CD14-positive monocyte (primary cell): ENCODE measurements around the gene SLC39A7. TPM values are rescaled to one million over a fixed set of nuclear protein-coding genes. Genes with fewer than 3 reads are reported as not detected.

Experiments used
- DNase-seq, 3 donors: peaks; one replicate each; pipeline ENCODE4 v3.0.0-alpha.2; 2011 to 2022
- H2AFZ ChIP-seq: 2 replicates; pipeline ENCODE4 v1.6.0; 2012; ENCODE audit warnings: mild to moderate bottlenecking, low read depth, low read length, inconsistent platforms; ENCODE audit not compliant: insufficient read depth, poor library complexity, severe bottlenecking
- H3K27ac ChIP-seq, 2 donors: 1 replicate in 1 of 2; 2 replicates in 1 of 2; pipeline ENCODE4 v1.5.1; 2012 to 2013; ENCODE audit warnings: low read length in 2 of 2, control low read depth in 1 of 2, inconsistent platforms in 1 of 2, low read depth in 1 of 2, mild to moderate bottlenecking in 1 of 2
- H3K27me3 ChIP-seq, 2 donors: one replicate each; pipeline versions ENCODE4 v1.6.0 to v1.6.1; 2011 to 2013; ENCODE audit warnings: low read length in 2 of 2; ENCODE audit not compliant: control insufficient read depth in 2 of 2, insufficient read depth in 2 of 2
- H3K36me3 ChIP-seq, 2 donors: replicated peaks in 1 of 2; 1 replicate in 1 of 2; 2 replicates in 1 of 2; pipeline versions ENCODE4 v1.5.1 to v1.6.1; 2012 to 2013; ENCODE audit warnings: low read length in 2 of 2, control low read depth in 1 of 2, inconsistent platforms in 1 of 2, mild to moderate bottlenecking in 1 of 2; ENCODE audit not compliant: insufficient read depth in 2 of 2, control insufficient read depth in 1 of 2
- H3K4me1 ChIP-seq, 2 donors: 1 replicate in 1 of 2; 2 replicates in 1 of 2; pipeline versions ENCODE4 v1.5.1 to v1.6.1; 2012 to 2013; ENCODE audit warnings: low read length in 2 of 2, control low read depth in 1 of 2, inconsistent platforms in 1 of 2, mild to moderate bottlenecking in 1 of 2, moderate library complexity in 1 of 2; ENCODE audit not compliant: insufficient read depth in 2 of 2, control insufficient read depth in 1 of 2
- H3K4me2 ChIP-seq: replicated peaks from 2 replicates; pipeline ENCODE3; 2012; ENCODE audit warnings: low read length, moderate library complexity, mild to moderate bottlenecking; ENCODE audit not compliant: poor library complexity, severe bottlenecking; ENCODE audit errors: extremely low read depth
- H3K4me3 ChIP-seq, 3 experiments: fragments of 200-600 bp in 1 of 3; sonication (generic) in 1 of 3; replicated peaks in 1 of 3; 1 replicate in 2 of 3; 2 replicates in 1 of 3; pipeline ENCODE4 v1.5.1; 2011 to 2013; ENCODE audit warnings: low read length in 3 of 3, mild to moderate bottlenecking in 3 of 3, control low read depth in 2 of 3, low read depth in 2 of 3, inconsistent platforms in 1 of 3, moderate library complexity in 1 of 3
- H3K79me2 ChIP-seq: 2 replicates; pipeline ENCODE4 v1.6.0; 2012; ENCODE audit warnings: mild to moderate bottlenecking, control low read depth, inconsistent platforms, low read length, moderate library complexity; ENCODE audit not compliant: insufficient read depth
- H3K9ac ChIP-seq: 2 replicates; pipeline ENCODE4 v1.6.0; 2017; ENCODE audit warnings: low read length, mild to moderate bottlenecking; ENCODE audit not compliant: insufficient read depth, poor library complexity, severe bottlenecking
- H3K9me3 ChIP-seq, 2 donors: replicated peaks in 1 of 2; 1 replicate in 1 of 2; 2 replicates in 1 of 2; pipeline versions ENCODE4 v1.5.1 to v1.6.1; 2012 to 2013; ENCODE audit warnings: low read length in 2 of 2, control low read depth in 1 of 2; ENCODE audit not compliant: control insufficient read depth in 1 of 2, insufficient read depth in 1 of 2
- H4K20me1 ChIP-seq: 2 replicates; pipeline ENCODE4 v1.6.0; 2012; ENCODE audit warnings: mild to moderate bottlenecking, low read length, control low read depth, moderate library complexity; ENCODE audit not compliant: insufficient read depth
- H3K27ac Mint-ChIP-seq, 7 donors: one replicate each; pipeline ENCODE4 v1.8.0; 2020; ENCODE audit warnings: mild to moderate bottlenecking in 7 of 7, mixed read lengths in 7 of 7, moderate library complexity in 6 of 7, inconsistent platforms in 2 of 7
- H3K27me3 Mint-ChIP-seq, 3 donors: one replicate each; pipeline ENCODE4 v1.8.0; 2021 to 2022; ENCODE audit warnings: low read depth in 3 of 3, mild to moderate bottlenecking in 3 of 3, mixed read lengths in 3 of 3, moderate library complexity in 3 of 3, inconsistent platforms in 1 of 3
- H3K36me3 Mint-ChIP-seq, 2 donors: one replicate each; pipeline ENCODE4 v1.8.0; 2020; ENCODE audit warnings: mixed read lengths in 2 of 2, inconsistent platforms in 1 of 2, mild to moderate bottlenecking in 1 of 2
- H3K4me1 Mint-ChIP-seq: one replicate; pipeline ENCODE4 v1.8.0; 2020; ENCODE audit warnings: mild to moderate bottlenecking, mixed read lengths
- H3K4me3 Mint-ChIP-seq, 2 donors: one replicate each; pipeline ENCODE4 v1.8.0; 2020; ENCODE audit warnings: mild to moderate bottlenecking in 2 of 2, mixed read lengths in 2 of 2, moderate library complexity in 1 of 2
- H3K9me3 Mint-ChIP-seq, 7 donors: one replicate each; pipeline ENCODE4 v1.8.0; 2020 to 2022; ENCODE audit warnings: mixed read lengths in 7 of 7, mild to moderate bottlenecking in 6 of 7, moderate library complexity in 6 of 7, inconsistent platforms in 2 of 7
- WGBS: methylation state at CpG from one replicate; pipeline ENCODE4 v1.1.5; 2013; ENCODE audit warnings: missing lambda C conversion rate; ENCODE audit not compliant: insufficient coverage; 5-methylcytosine and 5-hydroxymethylcytosine counted together
- intact Hi-C, 2 donors: fragments of 100-400 bp; cut with micrococcal nuclease; formaldehyde crosslinking; loops; one replicate each; pipeline versions ENCODE4 v1.15.0 to v1.15.1; 2023
- polyA plus RNA-seq, 3 donors: library from polyadenylated mRNA; depleted of rRNA in 1 of 3; unstranded in 2 of 3; stranded (reverse) in 1 of 3; fragments of 300-500 nt in 2 of 3; fragments of >200 nt in 1 of 3; fragmentation: Illumina TruSeq in 2 of 3; gene quantifications; 1 replicate in 2 of 3; 2 replicates in 1 of 3; pipeline ENCODE4 v1.2.3, GENCODE V29; 2012 to 2021
- TF ChIP-seq, protein P1 (sequence below): fragments of 200-600 bp; IDR thresholded peaks from one replicate; pipeline ENCODE4 v1.8.0; 2022; ENCODE audit warnings: antibody characterized with exemption, mild to moderate bottlenecking

SLC39A7 gene
- polyA plus RNA-seq, 3 donors, result 14.5 to 32.7 (median 17.7) TPM

DNA sequence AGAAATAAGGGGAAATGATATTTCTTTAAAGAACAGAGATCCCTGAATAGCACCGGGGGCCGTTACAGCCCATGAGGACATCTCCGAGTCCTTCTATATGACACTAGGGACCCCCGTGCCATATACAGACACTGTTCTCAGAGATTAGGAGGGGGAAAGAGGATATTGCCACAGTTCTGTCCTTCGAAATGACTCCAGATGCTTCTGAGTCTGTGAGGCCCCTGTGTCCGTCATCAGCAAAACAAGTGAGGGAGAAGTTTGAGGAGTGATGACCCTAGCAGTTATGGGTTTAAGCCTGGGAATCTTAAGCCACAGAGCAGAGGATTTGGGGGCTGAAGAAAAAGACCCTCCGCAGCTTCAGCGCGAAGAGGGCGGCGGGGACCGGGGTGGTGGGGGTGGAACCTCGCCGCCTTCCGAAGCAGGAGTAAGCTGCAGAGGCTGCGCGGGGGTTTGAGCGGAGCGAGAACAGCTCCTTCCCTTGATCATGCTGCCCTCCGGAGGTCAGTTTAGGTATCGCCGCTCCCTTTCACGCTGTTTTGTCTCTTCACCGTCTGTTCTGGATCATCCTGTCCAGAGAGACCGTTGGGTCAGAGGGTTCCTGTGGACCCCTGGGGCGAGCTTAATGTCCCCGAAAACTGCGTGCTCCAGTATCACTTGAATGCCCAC is 47.4 kb downstream of the SLC39A7 start:
- peaks cover 32% of the 10 kb centered on the region for H3K4me1 Mint-ChIP-seq
- under 1% methylated on average over 24 of the region's 28 CpGs for WGBS
- peaks cover 0 to 2% of the 10 kb centered on the region in 2 donors for H3K27me3 ChIP-seq
- peak overlapping the region; percentile 84 for H3K4me2 ChIP-seq
- peaks cover 19 to 21% of the 10 kb centered on the region in 2 donors for H3K36me3 Mint-ChIP-seq
- no peaks in the 10 kb centered on the region for H3K9me3 Mint-ChIP-seq
- peak overlapping the region; percentile 89 for H2AFZ ChIP-seq
- no peaks in the 10 kb centered on the region for H4K20me1 ChIP-seq
- H3K36me3 ChIP-seq, result peaks cover 10 to 21% of the 10 kb centered on the region in 2 donors
- TF ChIP-seq, protein P1, sequence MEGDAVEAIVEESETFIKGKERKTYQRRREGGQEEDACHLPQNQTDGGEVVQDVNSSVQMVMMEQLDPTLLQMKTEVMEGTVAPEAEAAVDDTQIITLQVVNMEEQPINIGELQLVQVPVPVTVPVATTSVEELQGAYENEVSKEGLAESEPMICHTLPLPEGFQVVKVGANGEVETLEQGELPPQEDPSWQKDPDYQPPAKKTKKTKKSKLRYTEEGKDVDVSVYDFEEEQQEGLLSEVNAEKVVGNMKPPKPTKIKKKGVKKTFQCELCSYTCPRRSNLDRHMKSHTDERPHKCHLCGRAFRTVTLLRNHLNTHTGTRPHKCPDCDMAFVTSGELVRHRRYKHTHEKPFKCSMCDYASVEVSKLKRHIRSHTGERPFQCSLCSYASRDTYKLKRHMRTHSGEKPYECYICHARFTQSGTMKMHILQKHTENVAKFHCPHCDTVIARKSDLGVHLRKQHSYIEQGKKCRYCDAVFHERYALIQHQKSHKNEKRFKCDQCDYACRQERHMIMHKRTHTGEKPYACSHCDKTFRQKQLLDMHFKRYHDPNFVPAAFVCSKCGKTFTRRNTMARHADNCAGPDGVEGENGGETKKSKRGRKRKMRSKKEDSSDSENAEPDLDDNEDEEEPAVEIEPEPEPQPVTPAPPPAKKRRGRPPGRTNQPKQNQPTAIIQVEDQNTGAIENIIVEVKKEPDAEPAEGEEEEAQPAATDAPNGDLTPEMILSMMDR, result peak; percentile 98
- H3K4me3 Mint-ChIP-seq, result peak overlapping the region; percentile 81 to 92
- H3K27ac Mint-ChIP-seq, result peak overlapping the region; percentile 91 to 97 (median 96)
- DNase-seq, result peak; percentile 79 to 85 (median 82)
- H3K4me3 ChIP-seq, result peak overlapping the region; percentile 28 to 77 (median 31)
- intact Hi-C loops, result loop anchor here (2.0 to 10.0 kb wide), 10 partner anchors 36 to 313 kb away; partner anchors contain the start of genes COL11A2 (in 1 of the 2), RXRB (in 1 of the 2) and SLC39A7 (in 1 of the 2)
- H3K9ac ChIP-seq, result peak overlapping the region; percentile 63
- peaks cover 12 to 14% (median 13%) of the 10 kb centered on the region in 3 donors for H3K27me3 Mint-ChIP-seq
- H3K4me1 ChIP-seq, result peaks cover 24 to 29% of the 10 kb centered on the region in 2 donors
- no peaks in the 10 kb centered on the region for H3K9me3 ChIP-seq
- peak overlapping the region; percentile 90 to 93 for H3K27ac ChIP-seq
- peaks cover 4% of the 10 kb centered on the region for H3K79me2 ChIP-seq

DNA sequence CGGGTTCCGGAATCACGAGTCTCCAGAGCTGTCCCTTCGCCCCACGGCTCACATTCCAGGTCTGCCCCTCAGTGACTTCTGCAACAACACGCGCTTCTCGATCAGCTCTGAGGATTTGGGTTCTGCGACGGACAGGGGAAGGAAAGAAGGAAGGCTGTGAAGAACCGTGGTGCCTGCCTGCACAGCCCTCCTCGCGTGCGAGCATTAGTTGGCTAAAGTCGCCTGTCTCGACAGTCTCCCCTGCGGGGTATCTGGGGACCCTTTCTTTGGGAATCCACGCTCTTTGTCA is 47.9 kb downstream of the SLC39A7 start:
- Mint-ChIP-seq H3K4me1 (peaks cover 32% of the 10 kb centered on the region), H3K4me3 (peak overlapping the region; percentile 81 to 92), H3K27me3 (peaks cover 11 to 13% (median 11%) of the 10 kb centered on the region in 3 donors), H3K27ac (peak overlapping the region; percentile 91 to 97 (median 96)), H3K9me3 (no peaks in the 10 kb centered on the region), H3K36me3 (peaks cover 19 to 21% of the 10 kb centered on the region in 2 donors)
- TF ChIP-seq, protein P1, result peak; percentile 65
- peak overlapping the region; percentile 84 for H3K4me2 ChIP-seq
- peaks cover 24 to 29% of the 10 kb centered on the region in 2 donors for H3K4me1 ChIP-seq
- peak overlapping the region; percentile 90 to 93 for H3K27ac ChIP-seq
- DNase-seq, result peak in 2 of 3 donors; percentile 21 to 52
- H4K20me1 ChIP-seq, result no peaks in the 10 kb centered on the region
- H3K4me3 ChIP-seq, result peak overlapping the region; percentile 28 to 77 (median 31)
- 0% methylated on average over 17 of the region's 18 CpGs for WGBS
- H3K79me2 ChIP-seq, result peaks cover 4% of the 10 kb centered on the region
- no peaks in the 10 kb centered on the region for H3K27me3 ChIP-seq
- peaks cover 10 to 21% of the 10 kb centered on the region in 2 donors for H3K36me3 ChIP-seq
- H2AFZ ChIP-seq, result peak overlapping the region; percentile 89
- intact Hi-C loops, result loop anchor here (2.0 to 10.0 kb wide), 10 partner anchors 36 to 314 kb away; partner anchors contain the start of genes COL11A2 (in 1 of the 2), RXRB (in 1 of the 2) and SLC39A7 (in 1 of the 2)
- peak overlapping the region; percentile 63 for H3K9ac ChIP-seq
- no peaks in the 10 kb centered on the region for H3K9me3 ChIP-seq
